HG03469 (cell line): ENCODE results near the gene SKA1.
"Not testable (repeated sequence)": the region's sequence is repeated elsewhere in the genome, so short reads cannot be mapped to it uniquely, and the experiment has no call there.

ENCODE experiments used
- ATAC-seq: cut with Tn5 transposase; IDR thresholded peaks from one replicate; pipeline ENCODE4 v1.9.1; 2021; ENCODE audit warnings: mild to moderate bottlenecking, moderate library complexity, moderate number of reproducible peaks; ENCODE audit not compliant: unreplicated experiment

Gene SKA1

DNA sequence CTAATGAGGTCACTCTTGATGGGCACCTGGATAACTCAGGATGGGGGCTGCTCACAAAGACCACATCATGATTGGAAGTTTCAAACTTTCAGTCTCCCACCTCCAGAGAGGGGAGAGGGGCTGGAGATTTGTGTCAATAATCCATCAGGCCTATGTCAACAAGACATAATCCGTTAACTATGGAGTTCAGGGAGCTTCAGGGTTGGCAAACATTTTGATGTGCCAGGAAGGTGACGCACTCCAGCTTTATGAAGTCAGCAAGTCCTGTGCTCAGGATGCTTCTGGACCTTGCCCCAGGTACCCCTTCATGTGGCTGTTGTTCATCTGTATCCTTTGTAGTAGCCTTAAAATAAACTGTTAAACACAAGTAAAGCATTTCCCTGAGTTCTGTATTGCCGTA lies 19.0 kb downstream of the SKA1 start:
- no peak for ATAC-seq

DNA sequence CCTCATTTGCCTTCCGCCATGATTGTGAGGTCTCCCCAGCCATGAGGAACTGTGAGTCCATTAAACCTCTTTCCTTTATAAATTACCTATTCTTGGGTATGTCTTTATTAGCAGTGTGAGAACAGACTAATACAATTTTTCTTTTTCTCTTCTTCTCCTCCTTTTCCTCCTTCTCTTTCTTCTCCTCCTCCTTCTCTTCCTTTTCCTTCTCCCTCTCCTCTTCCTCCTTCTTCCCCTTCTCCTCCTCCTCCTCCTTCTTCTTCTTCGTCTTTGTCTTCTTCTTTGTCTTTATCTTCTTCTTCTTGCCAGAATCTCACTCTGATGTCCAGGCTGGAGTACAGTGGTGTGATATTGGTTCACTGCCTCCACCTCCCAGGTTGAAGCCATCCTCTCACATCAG lies 20.2 kb downstream of the SKA1 start:
- no peak for ATAC-seq

DNA sequence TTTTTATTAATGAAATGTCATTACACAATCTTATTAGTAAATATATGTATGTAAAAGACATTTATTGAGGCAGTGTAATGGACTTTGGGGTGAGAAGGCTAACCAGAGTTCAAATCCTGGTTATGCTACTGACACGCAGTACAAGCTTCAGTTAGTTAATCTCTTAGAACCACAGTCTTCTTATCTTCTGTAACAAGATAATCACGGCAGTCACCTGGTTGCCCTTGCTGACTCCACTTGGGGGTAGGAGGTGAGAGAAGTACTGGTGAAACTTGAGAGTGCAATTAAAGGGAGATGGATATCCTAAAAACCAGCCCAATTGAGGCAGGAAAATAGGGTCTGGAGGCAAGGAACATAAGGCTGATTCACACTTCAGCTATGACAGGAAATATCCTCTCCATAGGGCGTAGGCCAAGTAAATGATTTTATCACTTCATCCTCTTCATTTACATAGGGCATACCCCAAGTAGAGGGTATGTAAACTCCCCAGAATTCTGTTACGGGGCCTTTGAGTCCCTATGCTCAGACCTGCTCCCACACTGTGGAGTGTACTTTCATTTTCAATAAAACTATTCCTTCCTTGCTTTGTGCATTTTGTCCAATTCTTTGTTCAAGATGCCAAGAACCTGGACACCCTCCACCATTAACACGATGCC lies 21.3 kb downstream of the SKA1 start:
- ATAC-seq = no peak

DNA sequence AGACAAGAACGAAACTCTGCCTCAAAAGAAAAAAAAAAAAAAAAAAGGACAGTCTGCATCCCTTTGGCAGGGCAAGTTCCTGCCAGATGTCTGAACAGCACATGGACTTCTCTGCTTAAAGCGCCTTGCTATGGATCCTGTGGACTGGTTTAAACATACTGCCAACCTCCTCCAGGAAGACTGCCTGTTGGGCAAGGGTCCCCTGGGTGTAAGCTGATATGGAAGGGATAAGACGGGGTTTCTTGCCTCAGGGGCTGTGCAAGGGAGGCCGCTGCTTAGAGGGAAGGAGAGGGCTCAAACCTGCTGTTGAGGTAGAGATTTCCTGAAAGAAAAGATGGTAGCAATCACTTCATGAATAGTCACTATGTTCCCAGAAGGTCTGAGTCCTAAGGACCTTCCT lies 22.2 kb downstream of the SKA1 start:
- ATAC-seq = no peak

DNA sequence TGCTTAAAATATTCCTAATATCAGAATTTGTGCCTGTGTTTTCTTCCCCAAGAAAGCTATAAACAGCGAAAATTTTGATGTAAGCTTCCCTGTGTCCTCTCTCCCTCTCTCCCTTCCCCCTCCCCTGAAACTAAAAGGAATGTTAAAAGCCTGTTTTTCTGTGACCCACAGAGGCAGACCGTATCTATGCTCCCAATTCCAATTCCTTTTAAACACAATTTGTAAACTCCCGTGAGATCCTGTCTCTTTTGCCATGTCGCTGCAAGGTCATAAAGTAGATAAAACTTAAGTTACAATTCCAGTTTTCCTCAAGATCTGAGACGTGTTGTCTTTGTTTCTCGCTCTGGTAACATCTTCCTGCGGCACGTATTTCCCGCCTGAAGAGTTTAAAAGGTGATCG lies 23.3 kb downstream of the SKA1 start:
- ATAC-seq = no peak

DNA sequence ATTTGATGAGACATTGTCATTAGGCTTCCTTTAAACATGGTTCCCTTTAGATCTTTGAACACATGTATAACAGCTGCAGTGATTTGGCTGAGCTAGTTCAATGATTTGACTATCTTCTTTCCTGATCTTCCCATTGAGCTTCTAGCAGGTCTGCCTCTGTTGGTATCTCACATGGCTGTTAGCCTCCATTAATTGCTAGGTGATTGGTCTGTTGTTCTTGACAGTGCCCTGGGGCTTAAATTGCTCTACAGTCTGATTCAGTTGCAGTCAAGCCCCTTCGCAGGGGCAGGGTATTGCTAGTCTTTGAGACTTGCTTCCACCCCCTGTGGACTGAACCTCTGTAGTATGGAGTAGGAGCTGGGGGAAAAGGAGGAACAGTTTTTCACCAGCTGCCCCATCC lies 24.1 kb downstream of the SKA1 start:
- no peak for ATAC-seq

DNA sequence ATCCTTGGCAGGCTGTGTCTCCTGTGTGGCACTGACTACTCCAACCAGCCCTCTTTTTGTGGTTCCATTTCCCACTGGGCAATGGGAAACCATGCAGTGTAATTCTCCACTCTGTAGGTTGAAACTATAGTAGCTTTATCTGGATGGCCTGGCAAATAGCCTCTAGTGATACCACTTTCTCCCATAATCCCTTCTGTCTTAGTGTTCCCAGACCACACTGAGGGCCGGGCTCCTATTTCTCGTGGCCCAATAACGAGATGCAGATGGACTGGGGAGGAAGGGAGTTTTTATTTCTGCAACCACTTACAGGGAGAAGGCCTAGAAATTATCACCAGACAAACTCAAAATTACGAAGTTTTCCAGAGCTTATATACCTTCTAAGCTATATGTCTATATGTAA lies 24.7 kb downstream of the SKA1 start:
- no peak for ATAC-seq

DNA sequence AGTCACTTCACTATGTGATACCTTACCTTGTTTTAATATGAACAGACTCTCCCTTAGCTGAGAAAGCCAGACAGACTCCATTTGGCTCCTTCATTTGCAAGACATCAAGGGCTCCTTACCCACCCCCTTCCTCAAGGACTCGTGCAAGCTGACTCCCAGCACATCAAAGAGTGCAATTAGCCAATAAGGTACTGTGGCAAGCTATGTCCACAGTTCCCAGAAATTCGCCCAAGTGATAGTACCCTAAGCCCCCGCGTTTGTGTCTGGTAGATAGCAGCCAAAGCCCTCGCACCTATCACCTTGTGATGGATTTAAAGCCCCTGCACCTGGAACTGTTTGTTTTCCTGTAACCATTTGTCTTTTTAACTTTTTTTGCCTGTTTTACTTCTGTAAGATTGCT lies 25.6 kb downstream of the SKA1 start:
- ATAC-seq = not testable (repeated sequence)

DNA sequence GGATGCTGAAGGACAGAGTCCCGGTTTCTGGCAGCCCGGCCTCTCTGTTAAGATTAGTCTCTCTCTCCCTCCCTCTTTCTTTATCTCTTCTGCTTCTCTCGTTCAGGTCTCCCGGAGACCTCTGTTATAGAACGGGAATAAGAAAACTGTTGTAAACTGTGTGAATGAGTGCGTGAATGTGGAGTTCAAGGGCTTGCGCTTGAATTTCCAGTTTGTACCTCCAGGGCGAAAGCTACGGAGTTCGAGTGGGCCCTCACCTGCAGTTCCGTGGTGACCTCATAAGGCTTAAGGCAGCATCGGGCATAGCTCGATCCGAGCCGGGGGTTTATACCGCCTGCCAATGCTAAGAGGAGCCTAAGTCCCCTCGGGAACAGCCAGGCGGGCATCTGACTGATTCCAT lies 26.4 kb downstream of the SKA1 start:
- no peak for ATAC-seq

DNA sequence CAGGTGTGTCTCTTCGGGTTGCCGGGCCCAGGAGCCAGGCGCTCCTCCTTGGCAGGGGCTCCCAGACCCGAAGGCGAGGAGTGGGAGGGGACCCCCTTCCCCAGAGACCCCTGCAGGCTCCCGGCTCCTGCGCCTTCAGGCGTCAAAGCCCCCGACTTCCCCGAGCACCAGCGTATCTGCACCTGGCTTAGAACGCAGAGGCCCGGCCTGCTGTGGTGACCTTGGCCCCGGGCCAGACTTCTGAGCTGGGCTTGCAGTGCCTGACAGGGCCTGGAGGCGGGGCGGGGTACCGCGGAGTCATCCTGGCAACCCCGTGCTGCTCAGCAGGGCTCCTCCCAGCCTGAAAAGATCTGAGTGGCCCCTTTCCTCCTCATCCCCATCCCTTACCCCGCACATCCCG lies 27.0 kb downstream of the SKA1 start:
- no peak for ATAC-seq

DNA sequence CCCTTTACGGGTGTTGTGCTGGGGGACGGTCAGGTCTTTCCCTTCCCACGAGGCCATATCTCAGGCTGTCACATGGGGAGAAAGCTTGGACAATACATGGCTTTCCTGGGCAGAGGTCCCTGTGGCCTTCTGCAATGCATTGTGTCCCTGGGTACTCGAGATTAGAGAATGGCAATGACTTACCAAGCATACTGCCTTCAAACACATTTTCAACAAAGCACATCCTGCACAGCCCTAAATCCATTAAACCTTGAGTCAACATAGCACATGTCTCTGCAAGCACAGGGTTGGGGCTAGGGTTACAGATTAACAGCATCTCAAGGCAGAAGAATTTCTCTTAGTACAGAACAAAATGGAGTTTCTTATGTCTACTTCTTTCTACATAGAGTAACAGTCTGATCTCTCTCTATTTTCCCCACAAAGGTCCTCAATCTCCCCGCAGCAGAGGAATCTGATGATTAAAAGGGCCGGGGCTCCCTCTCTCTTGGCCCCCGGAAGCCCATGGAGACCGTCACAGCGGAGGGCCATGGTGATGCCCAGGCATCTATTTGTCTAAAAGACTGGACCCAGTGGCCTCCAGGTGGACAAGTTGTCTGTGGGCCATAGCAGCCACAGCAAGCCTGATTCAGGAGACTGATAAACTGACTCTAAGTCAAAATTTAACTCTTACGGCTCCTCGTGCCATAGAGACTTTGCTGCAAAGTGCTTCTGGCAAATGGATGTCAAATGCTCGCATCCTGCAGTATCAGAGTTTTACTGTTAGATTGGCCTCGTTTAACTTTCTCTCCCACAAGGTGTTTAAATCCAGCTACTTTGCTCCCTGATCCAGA lies 30.1 kb downstream of the SKA1 start:
- ATAC-seq = not testable (repeated sequence)

DNA sequence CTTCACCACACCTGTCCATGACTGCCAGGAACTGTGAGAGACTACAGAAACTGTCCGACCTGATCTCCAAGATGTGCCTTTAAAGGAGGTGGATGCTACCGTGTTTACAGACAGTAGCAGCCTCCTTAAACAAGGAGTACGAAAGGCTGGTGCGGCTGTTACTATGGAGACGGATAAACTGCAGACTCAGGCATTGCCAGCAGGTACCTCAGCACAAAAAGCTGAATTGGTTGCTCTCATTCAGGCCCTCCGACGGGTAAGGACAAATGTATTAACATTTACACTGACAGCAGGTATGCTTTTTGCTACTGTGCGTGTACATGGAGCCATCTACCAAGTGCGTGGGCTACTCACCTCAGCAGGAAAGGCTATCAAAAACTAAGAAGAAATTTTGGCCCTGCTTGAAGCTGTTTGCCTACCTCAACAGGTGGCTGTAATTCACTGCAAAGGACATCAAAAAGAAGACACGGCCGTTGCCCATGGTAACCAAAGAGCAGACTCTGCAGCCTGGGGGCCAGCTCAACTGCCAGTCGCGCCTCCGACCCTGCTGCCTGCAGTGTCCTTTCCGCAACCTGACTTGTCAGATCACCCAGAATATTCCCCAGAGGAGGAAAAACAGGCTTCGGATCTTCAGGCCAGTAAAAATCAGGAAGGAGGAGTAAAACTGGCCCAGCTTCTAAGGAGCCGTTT lies 30.9 kb downstream of the SKA1 start:
- ATAC-seq = no peak

DNA sequence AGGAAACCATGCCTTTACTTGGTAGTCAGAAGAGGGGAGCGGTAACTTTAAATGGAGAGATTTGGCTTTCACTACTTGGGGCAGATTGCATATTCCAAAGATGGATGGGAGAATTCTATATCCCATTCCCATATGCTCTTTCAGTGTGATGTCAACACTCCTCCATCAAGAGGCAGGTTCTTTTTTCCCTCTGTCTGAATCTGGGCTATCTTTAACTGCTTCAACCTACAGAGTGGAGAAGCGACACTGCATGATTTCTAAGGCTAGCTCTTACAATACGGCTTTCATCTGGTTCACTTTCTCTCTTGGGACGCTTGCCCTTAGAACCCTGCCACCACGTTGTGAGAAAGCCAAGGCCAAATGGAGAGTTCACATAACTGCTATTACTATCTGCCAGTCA lies 34.4 kb downstream of the SKA1 start:
- ATAC-seq = no peak

DNA sequence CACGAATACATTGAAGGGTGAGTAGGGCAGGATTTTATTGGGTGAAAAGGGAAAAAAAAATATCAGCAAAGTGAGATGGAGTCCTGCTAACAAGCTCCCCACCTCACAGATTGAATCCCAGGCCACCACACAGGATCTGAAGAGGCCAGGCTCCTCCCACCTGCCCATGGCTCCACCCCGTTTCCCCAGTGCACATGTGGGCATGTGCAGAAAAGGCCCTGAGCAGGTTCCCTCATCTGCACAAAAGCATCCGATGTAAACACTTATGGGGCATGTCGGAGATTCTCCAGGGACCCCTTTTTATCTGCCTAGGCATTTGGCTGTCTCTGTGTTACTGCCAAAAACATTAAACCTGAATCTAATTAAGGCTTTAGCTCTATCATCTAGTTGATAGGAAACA lies 35.2 kb downstream of the SKA1 start:
- ATAC-seq = no peak

DNA sequence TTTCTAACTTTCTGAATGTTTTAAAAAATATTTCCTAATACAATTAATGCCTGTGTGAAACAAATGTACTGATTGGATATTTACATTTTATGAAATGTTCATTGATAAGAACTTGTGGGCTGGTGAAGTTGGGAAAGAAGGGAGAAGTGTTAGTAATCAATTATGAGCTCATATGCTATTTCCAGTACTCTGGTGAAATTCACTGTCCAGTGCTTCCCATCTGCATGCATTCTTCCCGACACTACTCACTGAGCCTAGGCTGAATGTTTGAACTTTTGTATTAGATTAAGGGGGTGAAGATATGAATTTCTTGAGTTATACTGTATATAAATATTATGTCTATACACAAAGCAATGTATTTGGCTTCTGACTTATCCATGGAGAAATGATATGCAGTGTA lies 36.0 kb downstream of the SKA1 start:
- no peak for ATAC-seq

DNA sequence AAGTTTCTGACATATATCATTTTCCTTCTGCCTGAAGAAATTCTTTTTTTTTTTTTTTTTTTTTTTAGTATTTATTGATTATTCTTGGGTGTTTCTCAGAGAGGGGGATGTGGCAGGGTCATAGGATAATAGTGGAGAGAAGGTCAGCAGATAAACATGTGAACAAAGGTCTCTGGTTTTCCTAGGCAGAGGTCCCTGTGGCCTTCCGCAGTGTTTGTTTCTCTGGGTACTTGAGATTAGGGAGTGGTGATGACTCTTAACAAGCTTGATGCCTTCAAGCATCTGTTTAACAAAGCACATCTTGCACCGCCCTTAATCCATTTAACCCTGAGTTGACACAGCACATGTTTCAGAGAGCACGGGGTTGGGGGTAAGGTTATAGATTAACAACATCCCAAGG lies 42.0 kb downstream of the SKA1 start:
- ATAC-seq = not testable (repeated sequence)

DNA sequence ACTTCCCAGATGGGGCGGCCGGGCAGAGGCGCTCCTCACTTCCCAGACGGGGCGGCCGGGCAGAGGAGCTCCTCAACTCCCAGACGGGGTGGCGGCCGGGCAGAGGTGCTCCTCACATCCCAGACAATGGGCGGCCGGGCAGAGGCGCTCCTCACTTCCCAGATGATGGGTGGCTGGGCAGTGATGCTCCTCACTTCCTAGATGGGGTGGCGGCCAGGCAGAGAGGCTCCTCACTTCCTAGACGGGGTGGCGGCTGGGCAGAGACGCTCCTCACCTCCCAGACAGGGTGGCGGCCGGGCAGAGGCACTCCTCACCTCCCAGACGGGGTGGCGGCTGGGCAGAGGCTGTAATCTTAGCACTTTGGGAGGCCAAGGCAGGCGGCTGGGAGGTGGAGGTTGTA lies 42.9 kb downstream of the SKA1 start:
- not testable (repeated sequence) for ATAC-seq

DNA sequence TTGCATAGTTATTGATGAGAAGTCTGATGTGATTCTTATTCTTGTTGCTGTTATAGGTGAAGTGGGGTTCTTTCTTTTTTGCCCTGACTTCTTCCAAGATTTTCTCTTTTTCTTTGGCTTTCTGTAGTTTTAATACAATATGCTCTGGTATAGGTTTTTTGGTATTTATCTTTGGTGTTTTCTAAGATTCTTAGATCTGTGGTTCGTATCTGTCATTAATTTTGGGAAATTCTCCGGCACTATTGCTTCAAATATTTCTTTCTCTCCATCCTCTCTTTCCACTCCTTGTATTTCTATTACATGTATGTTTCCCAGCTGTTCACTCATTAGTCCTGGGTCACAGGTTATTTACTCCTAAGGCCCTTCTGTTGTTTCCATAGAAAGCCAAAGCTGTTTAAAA lies 43.8 kb downstream of the SKA1 start:
- ATAC-seq = no peak

DNA sequence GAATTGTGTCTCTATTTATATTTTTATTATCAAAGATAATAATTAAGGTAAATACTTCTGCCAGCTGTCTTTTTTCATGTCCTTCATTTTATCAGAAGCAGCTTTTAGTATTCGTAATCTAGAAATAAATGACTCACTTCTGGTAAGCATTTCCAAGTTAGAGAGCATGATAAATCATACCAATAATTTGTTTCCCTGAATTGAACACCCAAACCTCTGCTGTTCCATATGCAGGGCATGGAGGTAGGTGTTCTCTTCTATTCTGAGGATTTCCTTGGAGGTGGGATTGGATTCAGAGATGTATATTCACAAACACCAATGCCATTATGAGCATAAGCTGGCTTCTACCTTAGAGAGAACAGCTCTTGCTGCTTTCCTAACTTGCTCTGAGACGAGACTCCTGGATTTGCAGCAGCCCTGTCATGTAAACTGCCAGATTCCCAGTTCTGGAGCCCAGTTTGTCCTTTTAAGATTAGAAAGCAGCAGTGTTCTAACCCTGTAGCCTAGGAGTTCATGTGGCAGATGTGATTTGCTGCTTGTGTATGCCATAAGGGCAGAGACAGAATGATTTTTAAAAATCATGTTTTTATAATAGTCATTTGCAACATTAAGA lies 47.5 kb downstream of the SKA1 start:
- no peak for ATAC-seq

DNA sequence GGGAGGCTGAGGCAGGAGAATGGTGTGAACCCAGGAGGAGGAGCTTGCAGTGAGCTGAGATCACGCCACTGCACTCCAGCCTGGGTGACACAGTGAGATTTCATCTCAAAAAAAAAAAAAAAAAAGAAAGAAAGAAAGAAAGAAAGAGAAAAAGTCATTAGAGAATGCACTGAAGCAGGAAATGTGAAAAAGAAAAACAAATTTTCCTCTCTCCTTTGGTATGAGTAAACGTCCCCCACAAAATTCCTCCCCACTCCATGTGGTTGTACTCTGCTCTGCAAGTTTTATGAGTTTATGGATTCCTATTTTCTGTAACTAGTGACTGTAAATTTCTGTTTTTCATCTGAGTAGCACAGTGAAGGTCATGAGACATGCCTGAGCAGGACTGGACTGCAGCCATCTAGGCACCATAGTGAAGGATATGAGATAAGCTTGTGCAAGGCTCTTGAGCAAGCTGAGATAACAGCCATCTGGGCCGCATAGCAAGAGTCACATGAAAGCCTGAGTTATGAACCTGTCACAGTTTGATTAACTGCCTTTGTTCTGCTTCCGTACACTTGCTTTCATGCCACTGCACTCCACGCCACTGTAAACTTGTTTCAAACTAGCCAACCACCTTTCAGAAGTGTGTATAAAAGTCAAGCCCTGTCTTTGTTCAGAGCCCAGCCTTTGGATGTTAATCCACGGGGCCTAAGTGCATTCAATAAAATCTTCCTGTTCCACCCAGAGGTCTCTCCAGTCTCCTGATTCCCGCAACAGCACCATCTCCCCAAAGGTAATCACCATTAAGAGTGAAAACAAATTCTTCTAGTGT lies 50.2 kb downstream of the SKA1 start:
- ATAC-seq = no peak

DNA sequence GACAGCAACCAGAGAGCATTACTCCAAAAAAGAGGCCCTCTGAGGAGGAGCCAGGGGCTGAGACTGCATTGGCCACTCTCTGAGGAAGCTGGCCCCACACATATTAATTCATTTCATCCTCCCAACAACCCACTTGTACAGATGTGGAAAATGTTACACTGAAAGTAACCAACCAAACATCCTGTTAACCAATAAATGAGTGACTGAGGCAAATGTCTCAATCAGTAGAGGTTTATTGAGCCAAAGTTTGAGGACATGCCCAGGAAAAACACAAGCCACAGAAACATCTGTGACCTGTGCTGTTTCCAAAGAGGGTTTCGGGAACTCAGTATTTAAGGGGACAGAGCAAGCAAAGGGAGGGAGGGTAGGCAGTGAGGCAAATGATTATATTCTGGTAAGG lies 53.0 kb downstream of the SKA1 start:
- ATAC-seq = no peak
